B cell (primary cell): ENCODE results near the gene SPEF1. TPM values are rescaled to one million over a fixed set of nuclear protein-coding genes. Genes with fewer than 3 reads are reported as not detected.

Experiments
- ATAC-seq: fragments of 200-7000 bp; cut with Tn5 transposase; one replicate; pipeline ENCODE4 v1.10.0; 2021; ENCODE audit warnings: low read depth, mild to moderate bottlenecking, moderate number of reproducible peaks, moderate library complexity
- CTCF ChIA-PET: fragments of 350-600 bp; sonication (Branson Sonifier 250); formaldehyde crosslinking; loops from one replicate; lab custom pipeline; 2021; ENCODE audit warnings: antibody characterized with exemption, inconsistent platforms; lab: Charles Lee
- POLR2A ChIA-PET: fragments of 350-600 bp; sonication (Branson Sonifier 250); formaldehyde crosslinking; loops from one replicate; lab custom pipeline; 2021; ENCODE audit warnings: antibody characterized with exemption; lab: Charles Lee
- DNase-seq: peaks from one replicate; pipeline ENCODE4 v3.0.0; 2013
- H2AFZ ChIP-seq: 2 replicates; pipeline ENCODE4 v1.6.1; 2012; ENCODE audit warnings: mild to moderate bottlenecking, low read depth, low read length; ENCODE audit not compliant: insufficient read depth, poor library complexity, severe bottlenecking
- H3K27ac ChIP-seq, 2 donors: 1 replicate in 1 of 2; 2 replicates in 1 of 2; pipeline ENCODE4 v1.5.1; 2012 to 2013; ENCODE audit warnings: low read length in 2 of 2, mild to moderate bottlenecking in 2 of 2, moderate library complexity in 1 of 2
- H3K27me3 ChIP-seq, 4 experiments: fragments of 200-600 bp in 1 of 4; sonication (generic) in 1 of 4; replicated peaks in 1 of 4; 1 replicate in 2 of 4; 2 replicates in 2 of 4; pipeline versions ENCODE4 v1.6.1 to v1.7.0; 2013 to 2016; ENCODE audit warnings: low read length in 3 of 4, mild to moderate bottlenecking in 2 of 4, mixed read lengths in 1 of 4, moderate library complexity in 1 of 4; ENCODE audit not compliant: insufficient read depth in 4 of 4, control insufficient read depth in 3 of 4; ENCODE audit errors: control extremely low read depth in 1 of 4
- H3K36me3 ChIP-seq, 2 experiments: replicated peaks in 1 of 2; 1 replicate in 1 of 2; 2 replicates in 1 of 2; pipeline versions ENCODE4 v1.6.1 to v1.7.1; 2013; ENCODE audit warnings: low read length in 1 of 2; ENCODE audit not compliant: insufficient read depth in 2 of 2, control insufficient read depth in 1 of 2; ENCODE audit errors: control extremely low read depth in 1 of 2, extremely low read depth in 1 of 2
- H3K4me1 ChIP-seq, 2 donors: fragments of 200-600 bp in 1 of 2; sonication (generic) in 1 of 2; 1 replicate in 1 of 2; 2 replicates in 1 of 2; pipeline versions ENCODE4 v1.5.1 to v1.6.1; 2013 to 2017; ENCODE audit warnings: low read length in 2 of 2; ENCODE audit not compliant: control insufficient read depth in 2 of 2, insufficient read depth in 2 of 2
- H3K4me2 ChIP-seq: replicated peaks from 2 replicates; pipeline ENCODE3; 2012; ENCODE audit warnings: mild to moderate bottlenecking, low read depth, low read length; ENCODE audit not compliant: poor library complexity, severe bottlenecking
- H3K4me3 ChIP-seq, 5 experiments: fragments of 200-600 bp in 1 of 5; sonication (generic) in 1 of 5; 1 replicate in 3 of 5; 2 replicates in 2 of 5; pipeline versions ENCODE4 v1.5.1 to v1.7.0; 2011 to 2016; ENCODE audit warnings: low read length in 4 of 5, mild to moderate bottlenecking in 4 of 5, low read depth in 2 of 5, control low read depth in 1 of 5, moderate library complexity in 1 of 5; ENCODE audit not compliant: insufficient read depth in 1 of 5; ENCODE audit errors: control extremely low read depth in 1 of 5, extremely low read depth in 1 of 5
- H3K79me2 ChIP-seq: fragments of 200-600 bp; sonication (generic); one replicate; pipeline ENCODE4 v1.6.0; 2016; ENCODE audit warnings: low read length; ENCODE audit not compliant: control insufficient read depth, insufficient read depth
- H3K9ac ChIP-seq: fragments of 200-600 bp; sonication (generic); 2 replicates; pipeline ENCODE4 v1.6.1; 2017; ENCODE audit warnings: mild to moderate bottlenecking, low read length, moderate library complexity
- H3K9me3 ChIP-seq, 3 donors: one replicate each; pipeline versions ENCODE4 v1.6.1 to v1.7.1; 2013; ENCODE audit warnings: low read length in 2 of 3; ENCODE audit not compliant: control insufficient read depth in 2 of 3, insufficient read depth in 1 of 3; ENCODE audit errors: control extremely low read depth in 1 of 3
- H4K20me1 ChIP-seq: 2 replicates; pipeline ENCODE4 v1.6.0; 2012; ENCODE audit warnings: mild to moderate bottlenecking, low read length; ENCODE audit not compliant: insufficient read depth, control insufficient read depth, poor library complexity, severe bottlenecking
- H3K27ac Mint-ChIP-seq: one replicate; pipeline ENCODE4 v1.8.0; 2021; ENCODE audit warnings: mixed read lengths
- H3K27me3 Mint-ChIP-seq: one replicate; pipeline ENCODE4 v1.8.0; 2021; ENCODE audit warnings: mixed read lengths
- H3K4me1 Mint-ChIP-seq: one replicate; pipeline ENCODE4 v1.8.0; 2021; ENCODE audit warnings: mixed read lengths
- H3K4me3 Mint-ChIP-seq: one replicate; pipeline ENCODE4 v1.8.0; 2021; ENCODE audit warnings: mixed read lengths
- H3K9me3 Mint-ChIP-seq: one replicate; pipeline ENCODE4 v1.8.0; 2022; ENCODE audit warnings: mixed read lengths; ENCODE audit not compliant: insufficient read depth
- CTCF ChIP-seq: fragments of 200-600 bp; IDR thresholded peaks from one replicate; pipeline ENCODE4 v1.8.0; 2022; ENCODE audit warnings: antibody characterized with exemption, mild to moderate bottlenecking
- EZH2 ChIP-seq: IDR thresholded peaks from 2 replicates; pipeline ENCODE4 v1.6.1; 2012; ENCODE audit warnings: borderline replicate concordance, low read depth, mild to moderate bottlenecking, moderate library complexity, low read length; ENCODE audit not compliant: insufficient read depth, poor library complexity, severe bottlenecking
- WGBS: methylation state at CpG from one replicate; pipeline ENCODE4 v1.1.5; 2013; ENCODE audit warnings: missing lambda C conversion rate; ENCODE audit not compliant: insufficient coverage; 5-methylcytosine and 5-hydroxymethylcytosine counted together
- intact Hi-C: fragments of 100-400 bp; cut with micrococcal nuclease; formaldehyde crosslinking; loops from one replicate; pipeline ENCODE4 v1.10.0; 2022
- polyA plus RNA-seq: library from polyadenylated mRNA; depleted of rRNA; stranded (reverse); fragments of >200 nt; gene quantifications from 2 replicates; pipeline ENCODE4 v1.2.3, GENCODE V29; 2012
- total RNA-seq, 2 donors: library from RNA; stranded (reverse); fragments of 120-200 nt in 1 of 2; gene quantifications; 1 replicate in 1 of 2; 2 replicates in 1 of 2; pipeline versions ENCODE4 v1.2.3 to v1.2.4, GENCODE V29; 2013 to 2022

SPEF1 gene
- total and polyA plus RNA-seq, 2 donors (not counting 1 experiment from before 2014, with no cell fraction given), result not detected

GRCh38 chr20:3815703-3816315, 34.6 kb upstream of the SPEF1 start:
- ChIA-PET POLR2A (no interaction called here), CTCF (no interaction called here)
- Histone ChIP-seq H3K4me1 (peaks cover 14 to 22% of the 10 kb centered on the region in 2 donors), H2AFZ (no peak overlapping the region), H3K4me2 (no peak overlapping the region), H3K79me2 (no peaks in the 10 kb centered on the region), H3K36me3 (no peaks in the 10 kb centered on the region), H3K27ac (no peak overlapping the region), H3K9ac (no peak overlapping the region), H3K9me3 (no peaks in the 10 kb centered on the region), H4K20me1 (no peaks in the 10 kb centered on the region), H3K27me3 (no peaks in the 10 kb centered on the region), H3K4me3 (no peak overlapping the region)
- no peak for TF ChIP-seq CTCF
- no peak for TF ChIP-seq EZH2
- H3K4me3 Mint-ChIP-seq, result no peak overlapping the region
- 60% methylated on average over 7 of the region's 9 CpGs for WGBS
- DNase-seq, result no peak
- no peaks in the 10 kb centered on the region for H3K9me3 Mint-ChIP-seq
- H3K27me3 Mint-ChIP-seq, result no peaks in the 10 kb centered on the region
- ATAC-seq, result no peak
- H3K27ac Mint-ChIP-seq, result no peak overlapping the region
- intact Hi-C loops, result no loop called here
- peaks cover 21% of the 10 kb centered on the region for H3K4me1 Mint-ChIP-seq

- WGBS, result 94% methylated on average over 5 of the region's 7 CpGs
- no peaks in the 10 kb centered on the region for H3K9me3 Mint-ChIP-seq
- TF ChIP-seq EZH2, result no peak
Observed at GRCh38 chr20:3814928-3815495, 33.8 kb upstream of the SPEF1 start.

More at GRCh38 chr20:3814928-3815495, 33.8 kb upstream of the SPEF1 start:
- no peak overlapping the region for H2AFZ ChIP-seq
- H3K4me2 ChIP-seq, result no peak overlapping the region
- no peaks in the 10 kb centered on the region for H4K20me1 ChIP-seq
- intact Hi-C loops, result no loop called here
- no peak overlapping the region for H3K4me3 ChIP-seq
- peaks cover 14 to 22% of the 10 kb centered on the region in 2 donors for H3K4me1 ChIP-seq
- no peaks in the 10 kb centered on the region for H3K27me3 ChIP-seq
- Mint-ChIP-seq H3K27me3 (no peaks in the 10 kb centered on the region), H3K4me3 (no peak overlapping the region), H3K4me1 (peaks cover 18% of the 10 kb centered on the region), H3K27ac (no peak overlapping the region)
- no peaks in the 10 kb centered on the region for H3K36me3 ChIP-seq
- ChIA-PET CTCF (no interaction called here), POLR2A (no interaction called here)
- H3K9ac ChIP-seq, result no peak overlapping the region
- no peak for ATAC-seq
- H3K27ac ChIP-seq, result no peak overlapping the region
- no peaks in the 10 kb centered on the region for H3K9me3 ChIP-seq
- no peak for DNase-seq
- no peaks in the 10 kb centered on the region for H3K79me2 ChIP-seq
